Measurements from ENCODE around the gene ST8SIA4. TPM values are rescaled to one million over a fixed set of nuclear protein-coding genes. Genes with fewer than 3 reads are reported as not detected.

Gene ST8SIA4
- total RNA-seq, 1 experiment from 2014 or later, result not detected

GRCh38 chr5:100790951-100791350 is 112.1 kb downstream of the ST8SIA4 start:
- ATAC-seq (no peak), DNase-seq (ENCODE audit: low read depth, low spot score) (no peak)
- Histone ChIP-seq H3K4me3 (replicated peaks in 1 of 2; ENCODE audit: low read depth in 1 of 2, low read length in 2 of 2) (no peak overlapping the region), H3K4me1 (ENCODE audit: control insufficient read depth in 1 of 2, insufficient read depth in 2 of 2, low read length in 2 of 2) (peaks cover 0 to 3% of the 10 kb centered on the region in 2 experiments; a peak in 1 of 4 replicates), H2AFZ (ENCODE audit: low read depth, low read length, poor library complexity, severe bottlenecking) (no peak overlapping the region), H3K9ac (ENCODE audit: low read length) (no peak overlapping the region), H3K27me3 (ENCODE audit: insufficient read depth, low read length) (no peaks in the 10 kb centered on the region), H3K9me2 (ENCODE audit: insufficient read depth) (no peaks in the 10 kb centered on the region), H4K20me1 (ENCODE audit: insufficient read depth) (no peaks in the 10 kb centered on the region), H3K27ac (ENCODE audit: low read depth, low read length) (no peak overlapping the region), H3K9me3 (ENCODE audit: control insufficient read depth in 1 of 2, insufficient read depth in 1 of 2, low read depth in 1 of 2, low read length in 2 of 2) (no peaks in the 10 kb centered on the region), H3K36me3 (ENCODE audit: control insufficient read depth in 1 of 2, insufficient read depth in 2 of 2, low read length in 2 of 2) (no peaks in the 10 kb centered on the region), H3K4me2 (ENCODE audit: low read length) (no peak overlapping the region), H3K79me2 (ENCODE audit: insufficient read depth, low read length) (no peaks in the 10 kb centered on the region)
- POLR2A ChIA-PET, result no interaction called here
- BruUV-seq (replicated peaks), result no TSS peak
- CTCF ChIA-PET, result interaction anchor here (1.4 kb wide), 1 partner anchor 12 kb away, joined by 4 read pairs; no protein-coding TSS in a partner anchor
- TF ChIP-seq CEBPB (IDR thresholded peaks at IDR 0.05; ENCODE audit: low read depth), result no peak
- no peak for TF ChIP-seq EGR1 (IDR thresholded peaks at IDR 0.05; ENCODE audit: low read depth)
- TF ChIP-seq ATF3 (IDR thresholded peaks at IDR 0.05), result no peak
- TF ChIP-seq ELF1 (IDR thresholded peaks at IDR 0.05; ENCODE audit: borderline replicate concordance, low read depth), result no peak
- no peak for TF ChIP-seq SRF (IDR thresholded peaks at IDR 0.05; ENCODE audit: low read depth)
- no peak for TF ChIP-seq TCF7L2 (IDR thresholded peaks at IDR 0.05; ENCODE audit: borderline replicate concordance, extremely low read depth, insufficient read depth, insufficient read length)
- no peak for TF ChIP-seq CTCF (IDR thresholded peaks at IDR 0.05 in 2 of 3, conservative IDR thresholded peaks at IDR 0.05 in 1 of 3; ENCODE audit: borderline replicate concordance in 1 of 3, insufficient read depth in 1 of 3, low read depth in 2 of 3, low read length in 2 of 3)
- TF ChIP-seq ZNF274 (IDR thresholded peaks at IDR 0.05; ENCODE audit: low read depth, low read length), result no peak
- TF ChIP-seq POLR2A (IDR thresholded peaks at IDR 0.05; ENCODE audit: borderline replicate concordance, extremely low read depth, insufficient read depth, insufficient read length), result no peak
- no peak for TF ChIP-seq POLR2AphosphoS5 (IDR thresholded peaks at IDR 0.05; ENCODE audit: low read depth, low read length)
- TF ChIP-seq FOSL1 (IDR thresholded peaks at IDR 0.05; ENCODE audit: low read depth), result no peak
- no peak for TF ChIP-seq ZFX (IDR thresholded peaks at IDR 0.05)
- TF ChIP-seq YY1 (IDR thresholded peaks at IDR 0.05; ENCODE audit: extremely low read depth, insufficient replicate concordance, low read depth, low read length), result no peak
- TF ChIP-seq SIN3A (IDR thresholded peaks at IDR 0.05; ENCODE audit: low read depth), result no peak
- TF ChIP-seq MAX (IDR thresholded peaks at IDR 0.05), result no peak
- no peak for TF ChIP-seq JUND (IDR thresholded peaks at IDR 0.05)
- no peak for TF ChIP-seq RAD21 (IDR thresholded peaks at IDR 0.05; ENCODE audit: low read depth)
- intact Hi-C loops (cut with micrococcal nuclease), result no loop called here
- RAD21 ChIA-PET (ENCODE audit: low non-redundant PET in 1 of 2, low total read pairs in 2 of 2, uncharacterized antibody in 2 of 2, unreplicated experiment in 2 of 2), result no interaction called here
